ENCODE data around the gene RGP1.

DNA sequence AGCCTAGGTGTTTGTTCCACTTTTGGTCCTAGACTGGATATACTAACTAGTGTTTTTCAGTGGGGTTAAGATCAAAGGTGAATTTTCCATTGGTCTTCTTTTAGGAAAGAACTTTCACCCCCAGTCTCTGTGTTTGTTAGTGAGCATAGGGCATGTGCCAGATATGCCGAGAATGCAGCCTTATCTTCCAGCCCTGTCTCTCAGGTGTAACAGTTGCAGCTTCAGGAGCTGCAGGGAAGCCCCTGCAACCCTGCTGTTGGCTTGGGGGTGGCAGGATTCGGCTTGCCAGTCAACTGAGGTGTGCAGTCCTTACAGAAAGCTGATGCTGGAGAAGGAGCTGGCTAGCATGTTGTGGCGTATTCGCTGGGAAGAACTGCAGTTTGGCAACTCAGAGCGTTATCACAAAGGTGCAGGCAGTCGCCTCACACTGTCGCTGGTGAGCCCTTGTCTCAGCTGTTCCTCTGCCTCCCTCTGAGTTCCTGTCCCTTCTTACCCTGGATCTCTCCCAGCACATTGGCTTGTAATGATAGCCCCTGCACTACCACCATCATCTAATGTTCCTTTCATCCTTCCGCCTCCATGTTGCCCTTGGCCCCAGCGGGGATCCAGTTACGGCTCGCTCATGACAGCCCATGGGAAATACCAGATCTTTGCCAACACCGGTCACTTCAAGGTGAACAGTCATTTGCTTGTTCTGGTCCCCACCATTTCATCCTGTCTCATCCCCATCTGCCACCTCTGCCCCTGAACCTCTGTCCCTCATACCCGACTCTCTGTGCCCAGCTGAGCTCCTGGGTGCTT, 52.4 kb downstream of the RGP1 start:
- TF ChIP-seq POLR2A (IDR thresholded peaks at IDR 0.05) = no peak
- TF ChIP-seq, protein P1, sequence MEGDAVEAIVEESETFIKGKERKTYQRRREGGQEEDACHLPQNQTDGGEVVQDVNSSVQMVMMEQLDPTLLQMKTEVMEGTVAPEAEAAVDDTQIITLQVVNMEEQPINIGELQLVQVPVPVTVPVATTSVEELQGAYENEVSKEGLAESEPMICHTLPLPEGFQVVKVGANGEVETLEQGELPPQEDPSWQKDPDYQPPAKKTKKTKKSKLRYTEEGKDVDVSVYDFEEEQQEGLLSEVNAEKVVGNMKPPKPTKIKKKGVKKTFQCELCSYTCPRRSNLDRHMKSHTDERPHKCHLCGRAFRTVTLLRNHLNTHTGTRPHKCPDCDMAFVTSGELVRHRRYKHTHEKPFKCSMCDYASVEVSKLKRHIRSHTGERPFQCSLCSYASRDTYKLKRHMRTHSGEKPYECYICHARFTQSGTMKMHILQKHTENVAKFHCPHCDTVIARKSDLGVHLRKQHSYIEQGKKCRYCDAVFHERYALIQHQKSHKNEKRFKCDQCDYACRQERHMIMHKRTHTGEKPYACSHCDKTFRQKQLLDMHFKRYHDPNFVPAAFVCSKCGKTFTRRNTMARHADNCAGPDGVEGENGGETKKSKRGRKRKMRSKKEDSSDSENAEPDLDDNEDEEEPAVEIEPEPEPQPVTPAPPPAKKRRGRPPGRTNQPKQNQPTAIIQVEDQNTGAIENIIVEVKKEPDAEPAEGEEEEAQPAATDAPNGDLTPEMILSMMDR (IDR thresholded peaks at IDR 0.05) = no peak
